Kidney capillary endothelial cell (primary cell): ENCODE measurements around the gene AFAP1L2.

Source experiments
- DNase-seq: peaks from one replicate; pipeline ENCODE4 v3.0.0-alpha.2; 2018; ENCODE audit warnings: low spot score

The AFAP1L2 gene

GRCh38 chr10:114271075-114271778 is 133.1 kb downstream of the AFAP1L2 start:
- DNase-seq = no peak

GRCh38 chr10:114266521-114266920 is 137.8 kb downstream of the AFAP1L2 start:
- no peak for DNase-seq

- no peak for DNase-seq
Observed at GRCh38 chr10:114265392-114266053, 138.8 kb downstream of the AFAP1L2 start.

GRCh38 chr10:114262496-114262895 is 141.8 kb downstream of the AFAP1L2 start:
- DNase-seq = no peak

- DNase-seq = no peak
Observed at GRCh38 chr10:114261076-114261475, 143.2 kb downstream of the AFAP1L2 start.

GRCh38 chr10:114260366-114260765 is 143.9 kb downstream of the AFAP1L2 start:
- no peak for DNase-seq

- DNase-seq = no peak
Observed at GRCh38 chr10:114259824-114260223, 144.5 kb downstream of the AFAP1L2 start.

- DNase-seq = no peak
Observed at GRCh38 chr10:114258274-114258840, 145.9 kb downstream of the AFAP1L2 start.

- no peak for DNase-seq
Observed at GRCh38 chr10:114257498-114257897, 146.8 kb downstream of the AFAP1L2 start.

GRCh38 chr10:114256822-114257221 is 147.5 kb downstream of the AFAP1L2 start:
- DNase-seq = no peak

GRCh38 chr10:114256008-114256765 is 148.1 kb downstream of the AFAP1L2 start:
- DNase-seq = no peak

- no peak for DNase-seq
Observed at GRCh38 chr10:114255227-114255626, 149.1 kb downstream of the AFAP1L2 start.

- no peak for DNase-seq
Observed at GRCh38 chr10:114252883-114253282, 151.4 kb downstream of the AFAP1L2 start.

- no peak for DNase-seq
Observed at GRCh38 chr10:114252092-114252491, 152.2 kb downstream of the AFAP1L2 start.

- DNase-seq = no peak
Observed at GRCh38 chr10:114250716-114251115, 153.6 kb downstream of the AFAP1L2 start.

GRCh38 chr10:114250236-114250635 is 154.1 kb downstream of the AFAP1L2 start:
- DNase-seq = no peak

GRCh38 chr10:114246679-114247305 is 157.5 kb downstream of the AFAP1L2 start:
- DNase-seq = no peak

GRCh38 chr10:114245121-114245791 is 159.0 kb downstream of the AFAP1L2 start:
- DNase-seq = no peak
